OCI-LY3 (cell line): ENCODE measurements around the gene DNAJC1.
"Not testable (repeated sequence)": the region's sequence is repeated elsewhere in the genome, so short reads cannot be mapped to it uniquely, and the experiment has no call there.

Source experiments
- H2AFZ ChIP-seq: fragments of 200-600, 300-600 bp; shearing (Covaris generic); 2 replicates; pipeline ENCODE4 v1.6.0; 2014; ENCODE audit warnings: antibody characterized with exemption, low read depth, low read length
- H3K27ac ChIP-seq: fragments of 200-600, 300-600 bp; sonication (generic); 2 replicates; pipeline ENCODE4 v1.5.1; 2014; ENCODE audit warnings: mild to moderate bottlenecking, low read length, moderate library complexity, mixed read lengths
- H3K27me3 ChIP-seq: fragments of 200-600, 300-600 bp; sonication (generic); 2 replicates; pipeline ENCODE4 v1.6.1; 2014; ENCODE audit warnings: low read depth, low read length, mixed read lengths
- H3K36me3 ChIP-seq: fragments of 200-600, 300-600 bp; sonication (generic); replicated peaks from 2 replicates; pipeline ENCODE3; 2014; ENCODE audit warnings: low read depth, low read length, mixed read lengths
- H3K4me1 ChIP-seq: fragments of 300-600, 200-600 bp; sonication (generic); 2 replicates; pipeline ENCODE4 v1.6.1; 2014; ENCODE audit warnings: low read length, mixed read lengths
- H3K4me2 ChIP-seq: fragments of 200-600, 300-600 bp; sonication (generic); 2 replicates; pipeline ENCODE4 v1.6.1; 2014; ENCODE audit warnings: low read length, mixed read lengths
- H3K4me3 ChIP-seq: fragments of 300-600, 200-600 bp; sonication (generic); 2 replicates; pipeline ENCODE4 v1.5.1; 2014; ENCODE audit warnings: antibody characterized with exemption, mild to moderate bottlenecking, low read length, moderate library complexity
- H3K79me2 ChIP-seq: fragments of 300-600, 200-600 bp; shearing (Covaris generic); 2 replicates; pipeline ENCODE4 v1.6.1; 2014; ENCODE audit warnings: mild to moderate bottlenecking, low read length, mixed read lengths
- H3K9ac ChIP-seq: fragments of 300-600, 200-600 bp; shearing (Covaris generic); 2 replicates; pipeline ENCODE4 v1.6.0; 2014; ENCODE audit warnings: mild to moderate bottlenecking, low read length, moderate library complexity
- H3K9me3 ChIP-seq: fragments of 200-600, 300-600 bp; shearing (Covaris generic); 2 replicates; pipeline ENCODE4 v1.6.1; 2014; ENCODE audit warnings: low read length, mixed read lengths; ENCODE audit not compliant: insufficient read depth
- H4K20me1 ChIP-seq: fragments of 200-600, 300-600 bp; sonication (generic); 2 replicates; pipeline ENCODE4 v1.6.1; 2016; ENCODE audit warnings: low read length, mixed read lengths; ENCODE audit not compliant: insufficient read depth
- CTCF ChIP-seq: fragments of 200-600, 300-600 bp; sonication (generic); IDR thresholded peaks from 2 replicates; pipeline ENCODE4 v1.5.1; 2014; ENCODE audit warnings: antibody characterized with exemption, low read length, low read depth
- EZH2phosphoT487 ChIP-seq: fragments of 200-600 bp; shearing (Covaris generic); IDR thresholded peaks from 2 replicates; pipeline ENCODE4 v1.6.1; 2018; ENCODE audit warnings: antibody characterized with exemption, mixed run types, low read depth

The DNAJC1 gene

GRCh38 chr10:21826725-21827124 lies 176.8 kb downstream of the DNAJC1 start:
- Histone ChIP-seq H3K9ac (no peak overlapping the region), H3K9me3 (no peaks in the 10 kb centered on the region)

GRCh38 chr10:21825345-21825744 lies 178.2 kb downstream of the DNAJC1 start:
- Histone ChIP-seq H3K27ac (no peak overlapping the region), H3K27me3 (no peaks in the 10 kb centered on the region), H3K4me3 (no peak overlapping the region), H3K9ac (no peak overlapping the region), H3K4me1 (no peaks in the 10 kb centered on the region), H2AFZ (no peak overlapping the region), H3K9me3 (no peaks in the 10 kb centered on the region), H3K36me3 (no peaks in the 10 kb centered on the region), H4K20me1 (no peaks in the 10 kb centered on the region), H3K4me2 (no peak overlapping the region), H3K79me2 (no peaks in the 10 kb centered on the region)
- TF ChIP-seq EZH2phosphoT487 (no peak), CTCF (no peak)

More at GRCh38 chr10:21826725-21827124, 176.8 kb downstream of the DNAJC1 start:
- no peak overlapping the region for H3K4me3 ChIP-seq
- no peaks in the 10 kb centered on the region for H3K4me1 ChIP-seq
- H3K79me2 ChIP-seq, result no peaks in the 10 kb centered on the region
- no peaks in the 10 kb centered on the region for H4K20me1 ChIP-seq
- H3K27me3 ChIP-seq, result no peaks in the 10 kb centered on the region
- TF ChIP-seq EZH2phosphoT487 (no peak), CTCF (no peak)
- no peak overlapping the region for H3K27ac ChIP-seq
- H2AFZ ChIP-seq, result no peak overlapping the region
- no peaks in the 10 kb centered on the region for H3K36me3 ChIP-seq
- no peak overlapping the region for H3K4me2 ChIP-seq

- no peak overlapping the region for H2AFZ ChIP-seq
- H3K4me3 ChIP-seq, result no peak overlapping the region
- H3K4me1 ChIP-seq, result no peaks in the 10 kb centered on the region
- no peaks in the 10 kb centered on the region for H3K79me2 ChIP-seq
- H3K27me3 ChIP-seq, result no peaks in the 10 kb centered on the region
- TF ChIP-seq CTCF, result no peak
- no peak for TF ChIP-seq EZH2phosphoT487
- no peak overlapping the region for H3K4me2 ChIP-seq
- H3K9ac ChIP-seq, result no peak overlapping the region
- H4K20me1 ChIP-seq, result no peaks in the 10 kb centered on the region
- H3K36me3 ChIP-seq, result no peaks in the 10 kb centered on the region
- no peaks in the 10 kb centered on the region for H3K9me3 ChIP-seq
- no peak overlapping the region for H3K27ac ChIP-seq
Measured at GRCh38 chr10:21824409-21824808, 179.1 kb downstream of the DNAJC1 start.

- no peaks in the 10 kb centered on the region for H4K20me1 ChIP-seq
- no peak overlapping the region for H3K27ac ChIP-seq
Measured at GRCh38 chr10:21823617-21824016, 179.9 kb downstream of the DNAJC1 start.

GRCh38 chr10:21822273-21822672 lies 181.3 kb downstream of the DNAJC1 start:
- H3K9ac ChIP-seq, H3K27ac ChIP-seq, H3K27me3 ChIP-seq, H3K4me1 ChIP-seq, H3K36me3 ChIP-seq, H2AFZ ChIP-seq, H3K79me2 ChIP-seq, H3K9me3 ChIP-seq, H3K4me3 ChIP-seq, H4K20me1 ChIP-seq, H3K4me2 ChIP-seq: not testable (repeated sequence)

More at GRCh38 chr10:21823617-21824016, 179.9 kb downstream of the DNAJC1 start:
- no peaks in the 10 kb centered on the region for H3K36me3 ChIP-seq
- H3K9me3 ChIP-seq, result no peaks in the 10 kb centered on the region
- no peaks in the 10 kb centered on the region for H3K27me3 ChIP-seq
- no peaks in the 10 kb centered on the region for H3K79me2 ChIP-seq
- H3K4me2 ChIP-seq, result no peak overlapping the region
- no peaks in the 10 kb centered on the region for H3K4me1 ChIP-seq
- no peak overlapping the region for H3K9ac ChIP-seq
- H3K4me3 ChIP-seq, result no peak overlapping the region
- no peak overlapping the region for H2AFZ ChIP-seq
- no peak for TF ChIP-seq CTCF
- TF ChIP-seq EZH2phosphoT487, result no peak
